ENCODE results near the gene GFI1B. TPM values are rescaled to one million over a fixed set of nuclear protein-coding genes. Genes with fewer than 3 reads are reported as not detected.

GFI1B gene
- total and polyA plus RNA-seq, 2 of the 13 experiments (the other 11 are each of a cell fraction or from before 2014, with no cell fraction given): 0.15 to 0.51 TPM

DNA sequence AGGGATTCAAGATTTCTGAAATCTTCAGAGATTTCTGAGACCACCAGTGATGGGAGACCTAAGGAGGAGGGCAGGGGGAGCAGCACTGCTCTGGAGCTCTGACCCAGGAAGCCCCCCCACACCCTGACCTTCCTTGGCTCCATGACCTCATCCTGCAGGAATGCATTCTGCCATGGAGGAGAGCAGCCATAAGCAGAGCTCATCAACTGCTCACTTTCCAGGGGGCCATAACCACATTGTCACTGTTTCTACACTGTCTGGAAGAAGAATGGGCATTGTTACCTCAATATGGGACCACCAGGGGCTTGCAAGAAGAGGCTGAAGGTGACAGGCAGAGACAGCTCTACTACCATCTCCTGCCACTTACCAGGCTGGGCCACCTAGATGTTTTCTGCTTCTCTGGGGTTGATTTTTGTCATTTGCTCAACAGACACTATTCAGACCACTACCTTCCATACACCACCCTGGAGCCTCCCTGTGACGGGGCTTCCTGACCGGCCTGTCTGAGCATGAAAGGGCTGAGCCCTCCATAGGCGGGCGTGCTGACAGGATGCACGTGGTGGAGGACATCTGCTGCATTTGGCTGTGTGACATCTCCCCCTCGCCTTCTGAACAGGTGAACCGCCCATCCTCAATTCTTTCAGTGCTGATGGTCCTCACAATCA, 31.7 kb upstream of the GFI1B start (continued):
- TF ChIP-seq, protein P1, sequence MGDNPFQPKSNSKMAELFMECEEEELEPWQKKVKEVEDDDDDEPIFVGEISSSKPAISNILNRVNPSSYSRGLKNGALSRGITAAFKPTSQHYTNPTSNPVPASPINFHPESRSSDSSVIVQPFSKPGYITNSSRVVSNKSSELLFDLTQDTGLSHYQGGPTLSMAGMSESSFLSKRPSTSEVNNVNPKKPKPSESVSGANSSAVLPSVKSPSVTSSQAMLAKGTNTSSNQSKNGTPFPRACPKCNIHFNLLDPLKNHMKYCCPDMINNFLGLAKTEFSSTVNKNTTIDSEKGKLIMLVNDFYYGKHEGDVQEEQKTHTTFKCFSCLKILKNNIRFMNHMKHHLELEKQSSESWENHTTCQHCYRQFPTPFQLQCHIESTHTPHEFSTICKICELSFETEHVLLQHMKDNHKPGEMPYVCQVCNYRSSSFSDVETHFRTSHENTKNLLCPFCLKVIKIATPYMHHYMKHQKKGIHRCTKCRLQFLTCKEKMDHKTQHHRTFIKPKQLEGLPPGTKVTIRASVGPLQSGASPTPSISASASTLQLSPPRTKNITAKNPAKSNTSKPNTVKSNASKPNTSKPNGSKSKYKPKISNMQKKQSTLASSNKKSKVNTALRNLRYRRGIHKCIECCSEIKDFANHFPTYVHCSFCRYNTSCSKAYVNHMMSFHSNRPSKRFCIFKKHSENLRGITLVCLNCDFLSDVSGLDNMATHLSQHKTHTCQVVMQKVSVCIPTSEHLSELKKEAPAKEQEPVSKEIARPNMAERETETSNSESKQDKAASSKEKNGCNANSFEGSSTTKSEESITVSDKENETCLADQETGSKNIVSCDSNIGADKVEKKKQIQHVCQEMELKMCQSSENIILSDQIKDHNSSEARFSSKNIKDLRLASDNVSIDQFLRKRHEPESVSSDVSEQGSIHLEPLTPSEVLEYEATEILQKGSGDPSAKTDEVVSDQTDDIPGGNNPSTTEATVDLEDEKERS (CRISPR knock-in tag; IDR thresholded peaks at IDR 0.05): no peak
- TF ChIP-seq HOXA7 (CRISPR knock-in tag; IDR thresholded peaks at IDR 0.05) (no peak), ATRX (CRISPR knock-in tag; IDR thresholded peaks at IDR 0.05; ENCODE audit: borderline replicate concordance) (no peak), SRF (IDR thresholded peaks at IDR 0.05; ENCODE audit: low read depth, low read length) (no peak), HNRNPLL (IDR thresholded peaks at IDR 0.05; ENCODE audit: low read depth, low read length, poor library complexity, severe bottlenecking) (no peak), LCORL (IDR thresholded peaks at IDR 0.05) (no peak), LCORL (CRISPR knock-in tag; IDR thresholded peaks at IDR 0.05) (0 out of 2 replicates have a peak, but pooled peaks have one; percentile 8), HES4 (CRISPR knock-in tag; IDR thresholded peaks at IDR 0.05; ENCODE audit: borderline replicate concordance) (no peak), CHD4 (IDR thresholded peaks at IDR 0.05; ENCODE audit: borderline replicate concordance, low read length) (no peak), NR3C1 (CRISPR knock-in tag; IDR thresholded peaks at IDR 0.05) (no peak), RAD21 (CRISPR knock-in tag; IDR thresholded peaks at IDR 0.05) (no peak), KMT2A (CRISPR knock-in tag; IDR thresholded peaks at IDR 0.05) (no peak), ZNF670 (CRISPR knock-in tag; IDR thresholded peaks at IDR 0.05; ENCODE audit: borderline replicate concordance) (no peak), JUN (CRISPR knock-in tag; IDR thresholded peaks at IDR 0.05) (peak; percentile 95), ATF7 (IDR thresholded peaks at IDR 0.05) (peak; percentile 44; the same call in 1 of the 2 replicates), ATF7 (CRISPR knock-in tag; IDR thresholded peaks at IDR 0.05) (peak; percentile 92), SSRP1 (CRISPR knock-in tag; IDR thresholded peaks at IDR 0.05) (no peak), FOSL2 (CRISPR knock-in tag; IDR thresholded peaks at IDR 0.05) (peak; percentile 73)
- TF ChIP-seq, protein P2, sequence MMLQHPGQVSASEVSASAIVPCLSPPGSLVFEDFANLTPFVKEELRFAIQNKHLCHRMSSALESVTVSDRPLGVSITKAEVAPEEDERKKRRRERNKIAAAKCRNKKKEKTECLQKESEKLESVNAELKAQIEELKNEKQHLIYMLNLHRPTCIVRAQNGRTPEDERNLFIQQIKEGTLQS (CRISPR knock-in tag; IDR thresholded peaks at IDR 0.05): peak; percentile 75
- TF ChIP-seq, protein P3, sequence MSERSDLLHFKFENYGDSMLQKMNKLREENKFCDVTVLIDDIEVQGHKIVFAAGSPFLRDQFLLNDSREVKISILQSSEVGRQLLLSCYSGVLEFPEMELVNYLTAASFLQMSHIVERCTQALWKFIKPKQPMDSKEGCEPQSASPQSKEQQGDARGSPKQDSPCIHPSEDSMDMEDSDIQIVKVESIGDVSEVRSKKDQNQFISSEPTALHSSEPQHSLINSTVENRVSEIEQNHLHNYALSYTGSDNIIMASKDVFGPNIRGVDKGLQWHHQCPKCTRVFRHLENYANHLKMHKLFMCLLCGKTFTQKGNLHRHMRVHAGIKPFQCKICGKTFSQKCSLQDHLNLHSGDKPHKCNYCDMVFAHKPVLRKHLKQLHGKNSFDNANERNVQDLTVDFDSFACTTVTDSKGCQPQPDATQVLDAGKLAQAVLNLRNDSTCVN (CRISPR knock-in tag; IDR thresholded peaks at IDR 0.05; ENCODE audit: borderline replicate concordance): no peak
- TF ChIP-seq, protein P4, sequence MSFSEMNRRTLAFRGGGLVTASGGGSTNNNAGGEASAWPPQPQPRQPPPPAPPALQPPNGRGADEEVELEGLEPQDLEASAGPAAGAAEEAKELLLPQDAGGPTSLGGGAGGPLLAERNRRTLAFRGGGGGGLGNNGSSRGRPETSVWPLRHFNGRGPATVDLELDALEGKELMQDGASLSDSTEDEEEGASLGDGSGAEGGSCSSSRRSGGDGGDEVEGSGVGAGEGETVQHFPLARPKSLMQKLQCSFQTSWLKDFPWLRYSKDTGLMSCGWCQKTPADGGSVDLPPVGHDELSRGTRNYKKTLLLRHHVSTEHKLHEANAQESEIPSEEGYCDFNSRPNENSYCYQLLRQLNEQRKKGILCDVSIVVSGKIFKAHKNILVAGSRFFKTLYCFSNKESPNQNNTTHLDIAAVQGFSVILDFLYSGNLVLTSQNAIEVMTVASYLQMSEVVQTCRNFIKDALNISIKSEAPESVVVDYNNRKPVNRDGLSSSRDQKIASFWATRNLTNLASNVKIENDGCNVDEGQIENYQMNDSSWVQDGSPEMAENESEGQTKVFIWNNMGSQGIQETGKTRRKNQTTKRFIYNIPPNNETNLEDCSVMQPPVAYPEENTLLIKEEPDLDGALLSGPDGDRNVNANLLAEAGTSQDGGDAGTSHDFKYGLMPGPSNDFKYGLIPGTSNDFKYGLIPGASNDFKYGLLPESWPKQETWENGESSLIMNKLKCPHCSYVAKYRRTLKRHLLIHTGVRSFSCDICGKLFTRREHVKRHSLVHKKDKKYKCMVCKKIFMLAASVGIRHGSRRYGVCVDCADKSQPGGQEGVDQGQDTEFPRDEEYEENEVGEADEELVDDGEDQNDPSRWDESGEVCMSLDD (CRISPR knock-in tag; IDR thresholded peaks at IDR 0.05; ENCODE audit: borderline replicate concordance): no peak
- TF ChIP-seq, protein P5, sequence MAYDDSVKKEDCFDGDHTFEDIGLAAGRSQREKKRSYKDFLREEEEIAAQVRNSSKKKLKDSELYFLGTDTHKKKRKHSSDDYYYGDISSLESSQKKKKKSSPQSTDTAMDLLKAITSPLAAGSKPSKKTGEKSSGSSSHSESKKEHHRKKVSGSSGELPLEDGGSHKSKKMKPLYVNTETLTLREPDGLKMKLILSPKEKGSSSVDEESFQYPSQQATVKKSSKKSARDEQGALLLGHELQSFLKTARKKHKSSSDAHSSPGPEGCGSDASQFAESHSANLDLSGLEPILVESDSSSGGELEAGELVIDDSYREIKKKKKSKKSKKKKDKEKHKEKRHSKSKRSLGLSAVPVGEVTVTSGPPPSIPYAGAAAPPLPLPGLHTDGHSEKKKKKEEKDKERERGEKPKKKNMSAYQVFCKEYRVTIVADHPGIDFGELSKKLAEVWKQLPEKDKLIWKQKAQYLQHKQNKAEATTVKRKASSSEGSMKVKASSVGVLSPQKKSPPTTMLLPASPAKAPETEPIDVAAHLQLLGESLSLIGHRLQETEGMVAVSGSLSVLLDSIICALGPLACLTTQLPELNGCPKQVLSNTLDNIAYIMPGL (CRISPR knock-in tag; IDR thresholded peaks at IDR 0.05; ENCODE audit: borderline replicate concordance in 1 of 2, low read depth in 1 of 2): no peak

Measured in HepG2 (cell line).